ENCODE measurements around the gene CCDC187. TPM values are rescaled to one million over a fixed set of nuclear protein-coding genes. Genes with fewer than 3 reads are reported as not detected.

The CCDC187 gene
- total and polyA plus RNA-seq, 4 donors: not detected

- WGBS, 2 donors: 92 to 93% methylated on average over 37 of the region's 37 CpGs
- Histone ChIP-seq H3K27me3 (ENCODE audit: control insufficient read depth in 1 of 2, insufficient read depth in 2 of 2, low read length in 1 of 2) (no peaks in the 10 kb centered on the region), H3K4me1 (ENCODE audit: control insufficient read depth in 1 of 2, insufficient read depth in 2 of 2, low read length in 2 of 2) (no peaks in the 10 kb centered on the region), H3K36me3 (ENCODE audit: control insufficient read depth in 1 of 2, insufficient read depth in 2 of 2, low read length in 1 of 2) (peaks cover 0 to 7% of the 10 kb centered on the region in 2 donors), H3K4me3 (ENCODE audit: low read length in 2 of 2) (no peak overlapping the region), H3K27ac (ENCODE audit: low read depth in 1 of 2, low read length in 2 of 2) (no peak overlapping the region), H3K9me3 (ENCODE audit: control insufficient read depth, low read length) (peaks cover 1% of the 10 kb centered on the region)
- DNase-seq (no peak), ATAC-seq (ENCODE audit: low FRiP score) (no peak)
- intact Hi-C loops (cut with DNase I): no loop called here
These were observed 87.2 kb downstream of the CCDC187 start for GRCh38 chr9:136216541-136217244.

GRCh38 chr9:136213733-136214132 lies 90.2 kb downstream of the CCDC187 start:
- no peak overlapping the region for H3K27ac ChIP-seq (ENCODE audit: low read depth in 1 of 2, low read length in 2 of 2)
- intact Hi-C loops (cut with DNase I): no loop called here
- no peak overlapping the region for H3K4me3 ChIP-seq (ENCODE audit: low read length in 2 of 2)
- H3K36me3 ChIP-seq (ENCODE audit: control insufficient read depth in 1 of 2, insufficient read depth in 2 of 2, low read length in 1 of 2): peaks cover 0 to 7% of the 10 kb centered on the region in 2 donors
- 92 to 97% methylated on average over 9 of the region's 9 CpGs for WGBS, 2 donors
- H3K4me1 ChIP-seq (ENCODE audit: control insufficient read depth in 1 of 2, insufficient read depth in 2 of 2, low read length in 2 of 2): no peaks in the 10 kb centered on the region
- H3K9me3 ChIP-seq (ENCODE audit: control insufficient read depth, low read length): peaks cover 1% of the 10 kb centered on the region
- ATAC-seq (ENCODE audit: low FRiP score): no peak
- DNase-seq: no peak
- no peaks in the 10 kb centered on the region for H3K27me3 ChIP-seq (ENCODE audit: control insufficient read depth in 1 of 2, insufficient read depth in 2 of 2, low read length in 1 of 2)

GRCh38 chr9:136212345-136212950 lies 91.4 kb downstream of the CCDC187 start:
- no peak overlapping the region for H3K27ac ChIP-seq (ENCODE audit: low read depth in 1 of 2, low read length in 2 of 2)
- DNase-seq: no peak
- intact Hi-C loops (cut with DNase I): no loop called here
- ATAC-seq (ENCODE audit: low FRiP score): no peak
- H3K27me3 ChIP-seq (ENCODE audit: control insufficient read depth in 1 of 2, insufficient read depth in 2 of 2, low read length in 1 of 2): no peaks in the 10 kb centered on the region
- H3K36me3 ChIP-seq (ENCODE audit: control insufficient read depth in 1 of 2, insufficient read depth in 2 of 2, low read length in 1 of 2): peaks cover 0 to 7% of the 10 kb centered on the region in 2 donors
- no peak overlapping the region for H3K4me3 ChIP-seq (ENCODE audit: low read length in 2 of 2)
- H3K9me3 ChIP-seq (ENCODE audit: control insufficient read depth, low read length): peaks cover 1% of the 10 kb centered on the region
- no peaks in the 10 kb centered on the region for H3K4me1 ChIP-seq (ENCODE audit: control insufficient read depth in 1 of 2, insufficient read depth in 2 of 2, low read length in 2 of 2)
- 91 to 93% methylated on average over 28 of the region's 28 CpGs for WGBS, 2 donors

- no peak overlapping the region for H3K4me3 ChIP-seq (ENCODE audit: low read length in 2 of 2)
- no peak overlapping the region for H3K27ac ChIP-seq (ENCODE audit: low read depth in 1 of 2, low read length in 2 of 2)
- DNase-seq (no peak), ATAC-seq (ENCODE audit: low FRiP score) (no peak)
- H3K36me3 ChIP-seq (ENCODE audit: control insufficient read depth in 1 of 2, insufficient read depth in 2 of 2, low read length in 1 of 2): peaks cover 0 to 7% of the 10 kb centered on the region in 2 donors
- no peaks in the 10 kb centered on the region for H3K27me3 ChIP-seq (ENCODE audit: control insufficient read depth in 1 of 2, insufficient read depth in 2 of 2, low read length in 1 of 2)
- no peaks in the 10 kb centered on the region for H3K4me1 ChIP-seq (ENCODE audit: control insufficient read depth in 1 of 2, insufficient read depth in 2 of 2, low read length in 2 of 2)
- intact Hi-C loops (cut with DNase I): no loop called here
- peaks cover 1% of the 10 kb centered on the region for H3K9me3 ChIP-seq (ENCODE audit: control insufficient read depth, low read length)
- WGBS, 2 donors: 91 to 93% methylated on average over 35 of the region's 35 CpGs
These were observed 92.2 kb downstream of the CCDC187 start for GRCh38 chr9:136211441-136212344.

- Histone ChIP-seq H3K27ac (ENCODE audit: low read depth in 1 of 2, low read length in 2 of 2) (no peak overlapping the region), H3K27me3 (ENCODE audit: control insufficient read depth in 1 of 2, insufficient read depth in 2 of 2, low read length in 1 of 2) (no peaks in the 10 kb centered on the region), H3K36me3 (ENCODE audit: control insufficient read depth in 1 of 2, insufficient read depth in 2 of 2, low read length in 1 of 2) (peaks cover 0 to 4% of the 10 kb centered on the region in 2 donors), H3K4me1 (ENCODE audit: control insufficient read depth in 1 of 2, insufficient read depth in 2 of 2, low read length in 2 of 2) (no peaks in the 10 kb centered on the region), H3K4me3 (ENCODE audit: low read length in 2 of 2) (no peak overlapping the region), H3K9me3 (ENCODE audit: control insufficient read depth, low read length) (peaks cover 1% of the 10 kb centered on the region)
- intact Hi-C loops (cut with DNase I): no loop called here
- no peak for DNase-seq
- WGBS, 2 donors: 94 to 95% methylated on average over 15 of the region's 15 CpGs
- ATAC-seq (ENCODE audit: low FRiP score): no peak
These were observed 92.9 kb downstream of the CCDC187 start for GRCh38 chr9:136211006-136211405.

- peaks cover 0 to 3% of the 10 kb centered on the region in 2 donors for H3K36me3 ChIP-seq (ENCODE audit: control insufficient read depth in 1 of 2, insufficient read depth in 2 of 2, low read length in 1 of 2)
- no peak for ATAC-seq (ENCODE audit: low FRiP score)
- WGBS, 2 donors: 94 to 96% methylated on average over 16 of the region's 16 CpGs
These were observed 93.6 kb downstream of the CCDC187 start for GRCh38 chr9:136210276-136210675.

GRCh38 chr9:136209786-136210185 lies 94.1 kb downstream of the CCDC187 start:
- Histone ChIP-seq H3K36me3 (ENCODE audit: control insufficient read depth in 1 of 2, insufficient read depth in 2 of 2, low read length in 1 of 2) (no peaks in the 10 kb centered on the region), H3K27ac (ENCODE audit: low read depth in 1 of 2, low read length in 2 of 2) (no peak overlapping the region), H3K9me3 (ENCODE audit: control insufficient read depth, low read length) (peaks cover 1% of the 10 kb centered on the region), H3K4me1 (ENCODE audit: control insufficient read depth in 1 of 2, insufficient read depth in 2 of 2, low read length in 2 of 2) (no peaks in the 10 kb centered on the region), H3K4me3 (ENCODE audit: low read length in 2 of 2) (no peak overlapping the region), H3K27me3 (ENCODE audit: control insufficient read depth in 1 of 2, insufficient read depth in 2 of 2, low read length in 1 of 2) (no peaks in the 10 kb centered on the region)
- 86 to 87% methylated on average over 17 of the region's 17 CpGs for WGBS, 2 donors
- DNase-seq (no peak), ATAC-seq (ENCODE audit: low FRiP score) (no peak)
- intact Hi-C loops (cut with DNase I): no loop called here

More at GRCh38 chr9:136210276-136210675, 93.6 kb downstream of the CCDC187 start:
- no peak for DNase-seq
- no peaks in the 10 kb centered on the region for H3K27me3 ChIP-seq (ENCODE audit: control insufficient read depth in 1 of 2, insufficient read depth in 2 of 2, low read length in 1 of 2)
- no peak overlapping the region for H3K4me3 ChIP-seq (ENCODE audit: low read length in 2 of 2)
- no peak overlapping the region for H3K27ac ChIP-seq (ENCODE audit: low read depth in 1 of 2, low read length in 2 of 2)
- H3K4me1 ChIP-seq (ENCODE audit: control insufficient read depth in 1 of 2, insufficient read depth in 2 of 2, low read length in 2 of 2): no peaks in the 10 kb centered on the region
- peaks cover 1% of the 10 kb centered on the region for H3K9me3 ChIP-seq (ENCODE audit: control insufficient read depth, low read length)
- intact Hi-C loops (cut with DNase I): no loop called here

- no peak overlapping the region for H3K4me3 ChIP-seq (ENCODE audit: low read length in 2 of 2)
- DNase-seq (no peak), ATAC-seq (ENCODE audit: low FRiP score) (no peak)
- no peaks in the 10 kb centered on the region for H3K4me1 ChIP-seq (ENCODE audit: control insufficient read depth in 1 of 2, insufficient read depth in 2 of 2, low read length in 2 of 2)
- peaks cover 1% of the 10 kb centered on the region for H3K9me3 ChIP-seq (ENCODE audit: control insufficient read depth, low read length)
- no peak overlapping the region for H3K27ac ChIP-seq (ENCODE audit: low read depth in 1 of 2, low read length in 2 of 2)
- intact Hi-C loops (cut with DNase I): no loop called here
- H3K36me3 ChIP-seq (ENCODE audit: control insufficient read depth in 1 of 2, insufficient read depth in 2 of 2, low read length in 1 of 2): no peaks in the 10 kb centered on the region
- 94 to 96% methylated on average over 17 of the region's 17 CpGs for WGBS, 2 donors
- no peaks in the 10 kb centered on the region for H3K27me3 ChIP-seq (ENCODE audit: control insufficient read depth in 1 of 2, insufficient read depth in 2 of 2, low read length in 1 of 2)
These were observed 94.7 kb downstream of the CCDC187 start for GRCh38 chr9:136209232-136209631.
